Head of caudate nucleus (tissue), 42 donors: ENCODE results near the gene FGGY.
A peak's percentile ranks its signal among the peaks of the same experiment; 100 is the strongest.
"Not testable (repeated sequence)": the region's sequence is repeated elsewhere in the genome, so short reads cannot be mapped to it uniquely, and the experiment has no call there.

Source experiments
- DNase-seq, 42 donors: peaks; one replicate each; pipeline versions ENCODE4 v3.0.0 to v3.0.0-alpha.2; 2020 to 2021; ENCODE audit warnings: mixed read lengths in 7 of 42
- intact Hi-C: fragments of 100-400 bp; cut with DNase I; formaldehyde crosslinking; loops from one replicate; pipeline ENCODE4 v1.15.0; 2022

The FGGY gene

GRCh38 chr1:59549066-59549837 lies 252.4 kb downstream of the FGGY start:
- DNase-seq: no peak
- intact Hi-C loops: no loop called here

GRCh38 chr1:59549903-59550302 lies 253.0 kb downstream of the FGGY start:
- intact Hi-C loops: no loop called here
- no peak for DNase-seq

GRCh38 chr1:59552007-59552406 lies 255.1 kb downstream of the FGGY start:
- intact Hi-C loops: no loop called here
- peak in 32 of 42 donors; percentile 2 to 65 (median 25) for DNase-seq

GRCh38 chr1:59553371-59553770 lies 256.5 kb downstream of the FGGY start:
- DNase-seq: no peak
- intact Hi-C loops: no loop called here

GRCh38 chr1:59554011-59554663 lies 257.2 kb downstream of the FGGY start:
- intact Hi-C loops: no loop called here
- DNase-seq: no peak

- intact Hi-C loops: no loop called here
- DNase-seq: no peak
These were observed 257.9 kb downstream of the FGGY start for GRCh38 chr1:59554752-59555151.

- intact Hi-C loops: no loop called here
- no peak for DNase-seq
These were observed 259.5 kb downstream of the FGGY start for GRCh38 chr1:59556398-59556797.

GRCh38 chr1:59556802-59557548 lies 260.1 kb downstream of the FGGY start:
- DNase-seq: no peak
- intact Hi-C loops: no loop called here

- DNase-seq: no peak
- intact Hi-C loops: no loop called here
These were observed 260.6 kb downstream of the FGGY start for GRCh38 chr1:59557549-59557885.

- intact Hi-C loops, DNase-seq: not testable (repeated sequence)
These were observed 261.7 kb downstream of the FGGY start for GRCh38 chr1:59558580-59558979.

- intact Hi-C loops: no loop called here
- no peak for DNase-seq
These were observed 264.0 kb downstream of the FGGY start for GRCh38 chr1:59560807-59561450.

- intact Hi-C loops: no loop called here
- no peak for DNase-seq
These were observed 264.9 kb downstream of the FGGY start for GRCh38 chr1:59561796-59562195.

GRCh38 chr1:59564192-59564891 lies 267.4 kb downstream of the FGGY start:
- no peak for DNase-seq
- intact Hi-C loops: no loop called here

GRCh38 chr1:59565611-59566410 lies 268.9 kb downstream of the FGGY start:
- no peak for DNase-seq
- intact Hi-C loops: no loop called here

- intact Hi-C loops: no loop called here
- no peak for DNase-seq
These were observed 271.5 kb downstream of the FGGY start for GRCh38 chr1:59568158-59568935.

GRCh38 chr1:59569198-59569597 lies 272.3 kb downstream of the FGGY start:
- no peak for DNase-seq
- intact Hi-C loops: no loop called here

GRCh38 chr1:59570524-59570923 lies 273.6 kb downstream of the FGGY start:
- DNase-seq: peak in 24 of 42 donors; percentile 3 to 52 (median 18)
- intact Hi-C loops: no loop called here

- intact Hi-C loops: no loop called here
- DNase-seq: no peak
These were observed 277.2 kb downstream of the FGGY start for GRCh38 chr1:59574085-59574484.
